ENCODE results near the gene MRPS15.

DNA sequence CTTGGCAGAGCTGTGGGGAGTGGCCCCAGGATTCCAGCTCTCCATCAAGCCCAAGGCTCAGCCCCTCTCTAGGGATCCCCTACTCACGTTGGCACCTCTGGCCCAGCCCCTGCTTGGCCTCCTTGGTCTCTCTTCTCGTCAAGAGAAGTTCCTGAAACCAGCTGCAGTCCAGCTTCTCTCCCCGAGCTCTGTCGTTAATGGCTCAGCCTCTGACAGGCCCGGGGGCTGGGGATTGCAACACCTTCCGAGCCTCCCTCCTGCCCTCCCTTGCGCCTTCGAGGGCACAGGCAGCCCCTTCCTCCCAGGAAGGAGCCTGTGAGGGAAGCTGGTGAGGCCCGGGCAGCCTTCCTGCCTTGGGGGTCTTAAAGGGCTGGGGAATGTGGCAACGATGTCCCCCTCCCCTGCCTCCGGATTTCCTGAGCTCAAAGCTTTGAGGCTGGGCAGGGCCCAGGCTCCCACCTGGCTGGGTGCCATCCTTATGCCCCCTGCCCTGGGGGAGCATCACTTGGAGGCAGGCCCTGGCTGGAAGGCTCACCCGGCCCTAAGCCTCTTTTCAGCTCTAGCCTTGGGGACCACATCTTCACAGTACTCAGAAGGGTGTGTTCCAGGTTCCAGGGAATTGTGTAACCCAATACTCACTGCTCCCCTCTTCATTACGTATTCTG, 18.7 kb upstream of the MRPS15 start, which contains the start of gene CSF3R:
- TF ChIP-seq, protein P1, sequence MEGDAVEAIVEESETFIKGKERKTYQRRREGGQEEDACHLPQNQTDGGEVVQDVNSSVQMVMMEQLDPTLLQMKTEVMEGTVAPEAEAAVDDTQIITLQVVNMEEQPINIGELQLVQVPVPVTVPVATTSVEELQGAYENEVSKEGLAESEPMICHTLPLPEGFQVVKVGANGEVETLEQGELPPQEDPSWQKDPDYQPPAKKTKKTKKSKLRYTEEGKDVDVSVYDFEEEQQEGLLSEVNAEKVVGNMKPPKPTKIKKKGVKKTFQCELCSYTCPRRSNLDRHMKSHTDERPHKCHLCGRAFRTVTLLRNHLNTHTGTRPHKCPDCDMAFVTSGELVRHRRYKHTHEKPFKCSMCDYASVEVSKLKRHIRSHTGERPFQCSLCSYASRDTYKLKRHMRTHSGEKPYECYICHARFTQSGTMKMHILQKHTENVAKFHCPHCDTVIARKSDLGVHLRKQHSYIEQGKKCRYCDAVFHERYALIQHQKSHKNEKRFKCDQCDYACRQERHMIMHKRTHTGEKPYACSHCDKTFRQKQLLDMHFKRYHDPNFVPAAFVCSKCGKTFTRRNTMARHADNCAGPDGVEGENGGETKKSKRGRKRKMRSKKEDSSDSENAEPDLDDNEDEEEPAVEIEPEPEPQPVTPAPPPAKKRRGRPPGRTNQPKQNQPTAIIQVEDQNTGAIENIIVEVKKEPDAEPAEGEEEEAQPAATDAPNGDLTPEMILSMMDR (conservative IDR thresholded peaks at IDR 0.05), result no peak
- TF ChIP-seq ZFX (IDR thresholded peaks at IDR 0.05), result no peak
